Endothelial cell of umbilical vein (primary cell): Measurements from ENCODE around the gene TENM4. TPM values are rescaled to one million over a fixed set of nuclear protein-coding genes. Genes with fewer than 3 reads are reported as not detected.

Source experiments
- BruUV-seq: library from RNA; stranded (reverse); fragments of 400-500 nt; replicated peaks from 2 replicates; lab custom pipeline; 2021; lab: Mats Ljungman, UMichigan
- CTCF ChIA-PET: fragments of 300-600, 350-600 bp; sonication (Branson Sonifier 250); formaldehyde crosslinking; loops from one replicate; lab custom pipeline; 2021; ENCODE audit warnings: antibody characterized with exemption, inconsistent platforms; lab: Charles Lee
- POLR2A ChIA-PET: fragments of 300-600, 350-600 bp; sonication (Branson Sonifier 250); formaldehyde crosslinking; loops from one replicate; lab custom pipeline; 2021; ENCODE audit warnings: antibody characterized with exemption, inconsistent platforms; lab: Charles Lee
- DNase-seq: peaks from one replicate; pipeline ENCODE4 v3.0.0-alpha.2; 2011; ENCODE audit warnings: low read depth, low spot score
- FAIRE-seq: peaks from 2 replicates; lab custom pipeline; 2011; peaks lifted over from hg19 to GRCh38; lab: Jason Lieb, UNC
- H2AFZ ChIP-seq: 2 replicates; pipeline ENCODE4 v1.6.0; 2012; ENCODE audit warnings: low read depth, low read length, control low read depth, inconsistent platforms
- H3K27ac ChIP-seq: 2 replicates; pipeline ENCODE4 v1.5.1; 2011; ENCODE audit warnings: low read depth, mild to moderate bottlenecking, control low read depth, low read length, moderate library complexity; ENCODE audit not compliant: insufficient read depth
- H3K27me3 ChIP-seq, 2 experiments: 2 replicates each; pipeline versions ENCODE4 v1.6.0 to v1.6.1; 2011; ENCODE audit warnings: low read length in 2 of 2, mixed read lengths in 1 of 2; ENCODE audit not compliant: control insufficient read depth in 2 of 2, insufficient read depth in 2 of 2
- H3K36me3 ChIP-seq, 2 experiments: 2 replicates in 1 of 2; 3 replicates in 1 of 2; pipeline ENCODE4 v1.5.1; 2011; ENCODE audit warnings: low read length in 2 of 2, mild to moderate bottlenecking in 1 of 2, moderate library complexity in 1 of 2; ENCODE audit not compliant: control insufficient read depth in 2 of 2, insufficient read depth in 2 of 2; ENCODE audit errors: extremely low read depth in 1 of 2
- H3K4me1 ChIP-seq: 3 replicates; pipeline ENCODE4 v1.5.1; 2011; ENCODE audit warnings: mild to moderate bottlenecking, low read length; ENCODE audit not compliant: control insufficient read depth, insufficient read depth; ENCODE audit errors: extremely low read depth
- H3K4me2 ChIP-seq: 2 replicates; pipeline ENCODE4 v1.6.1; 2011; ENCODE audit warnings: low read length, control low read depth, mixed read lengths; ENCODE audit not compliant: insufficient read depth
- H3K4me3 ChIP-seq, 3 experiments: fragments of 200-600 bp in 1 of 3; sonication (generic), shearing (Covaris generic) in 1 of 3; replicated peaks in 1 of 3; 2 replicates each; pipeline ENCODE4 v1.5.1; 2011 to 2016; ENCODE audit warnings: control low read depth in 3 of 3, low read length in 3 of 3, mild to moderate bottlenecking in 2 of 3, inconsistent platforms in 1 of 3, low read depth in 1 of 3, moderate library complexity in 1 of 3; ENCODE audit not compliant: insufficient read depth in 1 of 3
- H3K79me2 ChIP-seq: 2 replicates; pipeline ENCODE4 v1.6.0; 2012; ENCODE audit warnings: low read length, inconsistent platforms; ENCODE audit not compliant: control insufficient read depth, insufficient read depth
- H3K9ac ChIP-seq: replicated peaks from 2 replicates; pipeline ENCODE3; 2011; ENCODE audit warnings: low read length, control low read depth; ENCODE audit not compliant: insufficient read depth; ENCODE audit errors: extremely low read depth
- H3K9me1 ChIP-seq: replicated peaks from 3 replicates; pipeline ENCODE4 v1.6.0; 2011; ENCODE audit warnings: mild to moderate bottlenecking, low read length; ENCODE audit not compliant: control insufficient read depth, insufficient read depth; ENCODE audit errors: extremely low read depth
- H3K9me3 ChIP-seq: replicated peaks from 2 replicates; pipeline ENCODE4 v1.5.1; 2012; ENCODE audit warnings: low read length, inconsistent platforms; ENCODE audit not compliant: control insufficient read depth, insufficient read depth
- H4K20me1 ChIP-seq: replicated peaks from 2 replicates; pipeline ENCODE3; 2011; ENCODE audit warnings: mild to moderate bottlenecking, low read length; ENCODE audit not compliant: control insufficient read depth, insufficient read depth; ENCODE audit errors: extremely low read depth
- CTCF ChIP-seq, 2 donors: IDR thresholded peaks; 1 replicate in 1 of 2; 2 replicates in 1 of 2; pipeline ENCODE4 v1.5.1; 2011; ENCODE audit warnings: low read length in 2 of 2, mild to moderate bottlenecking in 2 of 2, moderate library complexity in 2 of 2, control low read depth in 1 of 2, inconsistent platforms in 1 of 2, low read depth in 1 of 2; ENCODE audit not compliant: insufficient read depth in 1 of 2; ENCODE audit errors: extremely low read depth in 1 of 2
- EZH2 ChIP-seq: IDR thresholded peaks from 2 replicates; pipeline ENCODE4 v1.6.1; 2012; ENCODE audit warnings: borderline replicate concordance, low read depth, mild to moderate bottlenecking, moderate library complexity, low read length, inconsistent platforms; ENCODE audit not compliant: severe bottlenecking
- FOS ChIP-seq: IDR thresholded peaks from 2 replicates; pipeline ENCODE4 v1.6.1; 2011; ENCODE audit warnings: mild to moderate bottlenecking, low read length, moderate library complexity, borderline replicate concordance; ENCODE audit not compliant: insufficient read depth
- GATA2 ChIP-seq: IDR thresholded peaks from 2 replicates; pipeline ENCODE4 v1.7.0; 2011; ENCODE audit warnings: low read depth, mild to moderate bottlenecking, moderate library complexity, mixed read lengths, low read length; ENCODE audit not compliant: insufficient read length, insufficient read depth
- JUN ChIP-seq: IDR thresholded peaks from 2 replicates; pipeline ENCODE4 v1.6.1; 2011; ENCODE audit warnings: borderline replicate concordance, low read depth; ENCODE audit not compliant: insufficient read length, insufficient read depth
- MAX ChIP-seq: IDR thresholded peaks from 2 replicates; pipeline ENCODE4 v1.6.1; 2011; ENCODE audit not compliant: insufficient read depth, insufficient read length
- MYC ChIP-seq: IDR thresholded peaks from one replicate; pipeline ENCODE4 v1.6.1; 2011; ENCODE audit warnings: mild to moderate bottlenecking, low read depth, low read length
- POLR2A ChIP-seq: IDR thresholded peaks from 2 replicates; pipeline ENCODE4 v1.6.1; 2012; ENCODE audit warnings: low read depth, mild to moderate bottlenecking, control low read depth, low read length
- POLR2AphosphoS5 ChIP-seq: IDR thresholded peaks from 2 replicates; pipeline ENCODE4 v1.6.1; 2012; ENCODE audit warnings: low read depth, mild to moderate bottlenecking, control low read depth, low read length, moderate library complexity; ENCODE audit not compliant: insufficient read depth
- dilution Hi-C: fragments of 300-500 bp; cut with MboI; formaldehyde crosslinking; loops from one replicate; pipeline ENCODE4 v1.15.0; 2019; ENCODE audit warnings: low sequenced_read_pairs; ENCODE audit not compliant: extremely low pct_ligation_motif_present
- intact Hi-C: fragments of 100-400 bp; cut with micrococcal nuclease; formaldehyde crosslinking; loops from one replicate; pipeline ENCODE4 v1.10.0; 2022
- polyA plus RNA-seq, 4 experiments: library from polyadenylated mRNA; depleted of rRNA in 3 of 4; stranded (reverse) in 3 of 4; unstranded in 1 of 4; fragments of >200 nt; gene quantifications; 2 replicates each; pipeline versions ENCODE4 v1.2.1 to v1.2.3, GENCODE V29; 2011 to 2012; ENCODE audit warnings: missing spikeins in 1 of 4
- total RNA-seq: library from RNA; stranded (reverse); gene quantifications from 2 replicates; pipeline ENCODE4 v1.2.3, GENCODE V29; 2021

The TENM4 gene
- total and polyA plus RNA-seq, 2 donors (not counting 3 experiments of a cell fraction or from before 2014, with no cell fraction given), result 0.06 to 0.27 TPM

GRCh38 chr11:78975081-78975480, 465.7 kb downstream of the TENM4 start:
- CTCF ChIA-PET, result interaction anchor here (1.1 to 1.7 kb wide), 4 partner anchors 12 to 177 kb away, joined by 3 to 5 read pairs (median 3); no protein-coding TSS in a partner anchor
- Histone ChIP-seq H3K27ac (no peak overlapping the region), H3K79me2 (no peaks in the 10 kb centered on the region), H3K4me3 (no peak overlapping the region), H3K9ac (no peak overlapping the region), H3K4me1 (no peaks in the 10 kb centered on the region), H3K4me2 (no peak overlapping the region), H3K9me3 (no peaks in the 10 kb centered on the region), H3K27me3 (no peaks in the 10 kb centered on the region), H3K36me3 (no peaks in the 10 kb centered on the region), H2AFZ (no peak overlapping the region), H3K9me1 (no peaks in the 10 kb centered on the region), H4K20me1 (no peaks in the 10 kb centered on the region)
- POLR2A ChIA-PET, result no interaction called here
- no TSS peak for BruUV-seq
- intact Hi-C loops (no loop called here), dilution Hi-C loops (no loop called here)
- FAIRE-seq (no peak), DNase-seq (no peak)
- TF ChIP-seq POLR2A (no peak), EZH2 (no peak), GATA2 (no peak), MYC (no peak), CTCF (IDR thresholded peaks at IDR 0.05; ENCODE audit: extremely low read depth in 1 of 2, insufficient read depth in 1 of 2, low read depth in 1 of 2, low read length in 2 of 2) (no peak), POLR2AphosphoS5 (no peak), MAX (no peak), JUN (no peak), FOS (no peak)
